SJSA1 (cell line): Measurements from ENCODE around the gene REX1BD. TPM values are rescaled to one million over a fixed set of nuclear protein-coding genes. Genes with fewer than 3 reads are reported as not detected.

Source experiments
- DNase-seq, 2 experiments: peaks; one replicate each; pipeline ENCODE4 v3.0.0-alpha.2; 2015 to 2020; ENCODE audit warnings: low spot score in 2 of 2, low read depth in 1 of 2
- H3K27ac ChIP-seq: fragments of 250-450 bp; sonication (Bioruptor Pico); 2 replicates; pipeline ENCODE4 v1.5.1; 2020; ENCODE audit warnings: mild to moderate bottlenecking, moderate library complexity
- H3K27me3 ChIP-seq: fragments of 250-450 bp; sonication (Bioruptor Pico); replicated peaks from 2 replicates; pipeline ENCODE4 v1.5.1; 2020; ENCODE audit warnings: mild to moderate bottlenecking, moderate library complexity
- H3K36me3 ChIP-seq: fragments of 250-450 bp; sonication (Bioruptor Pico); 2 replicates; pipeline ENCODE4 v1.5.1; 2020; ENCODE audit warnings: mild to moderate bottlenecking
- H3K4me1 ChIP-seq: fragments of 250-450 bp; sonication (Bioruptor Pico); replicated peaks from 2 replicates; pipeline ENCODE4 v1.6.1; 2021; ENCODE audit warnings: mild to moderate bottlenecking
- H3K4me3 ChIP-seq: fragments of 250-450 bp; sonication (Bioruptor Pico); 2 replicates; pipeline ENCODE4 v1.5.1; 2020; ENCODE audit warnings: mild to moderate bottlenecking
- H3K9me3 ChIP-seq: fragments of 250-450 bp; sonication (Bioruptor Pico); replicated peaks from 2 replicates; pipeline ENCODE4 v1.5.1; 2020; ENCODE audit warnings: mild to moderate bottlenecking
- total RNA-seq: library from RNA; depleted of rRNA; stranded (reverse); fragments of >200 nt; shearing (Covaris generic); gene quantifications from 2 replicates; pipeline ENCODE4 v1.2.3, GENCODE V29; 2014; rRNA removed

Gene REX1BD
- total RNA-seq, 1 experiment from 2014 or later, result 84.0 TPM

GRCh38 chr19:18629166-18630088 is 40.8 kb downstream of the REX1BD start:
- no peak for DNase-seq
- no peak overlapping the region for H3K27ac ChIP-seq
- H3K27me3 ChIP-seq, result no peaks in the 10 kb centered on the region
- no peaks in the 10 kb centered on the region; the same call in 1 of the 2 replicates for H3K9me3 ChIP-seq
- H3K4me3 ChIP-seq, result no peak overlapping the region
- no peaks in the 10 kb centered on the region for H3K4me1 ChIP-seq
- no peaks in the 10 kb centered on the region for H3K36me3 ChIP-seq

- Histone ChIP-seq H3K27ac (no peak overlapping the region), H3K9me3 (no peaks in the 10 kb centered on the region), H3K36me3 (no peaks in the 10 kb centered on the region), H3K27me3 (0 out of 2 replicates have a peak, but pooled peaks cover 8% of the 10 kb centered on the region), H3K4me1 (peaks cover 3% of the 10 kb centered on the region; the same call in 1 of the 2 replicates), H3K4me3 (no peak overlapping the region)
- no peak for DNase-seq
Observed at GRCh38 chr19:18633321-18633720, 44.7 kb downstream of the REX1BD start.

- Histone ChIP-seq H3K27ac (no peak overlapping the region), H3K27me3 (0 out of 2 replicates have a peak, but pooled peaks cover 8% of the 10 kb centered on the region), H3K36me3 (no peaks in the 10 kb centered on the region), H3K9me3 (no peaks in the 10 kb centered on the region), H3K4me3 (no peak overlapping the region), H3K4me1 (peaks cover 3% of the 10 kb centered on the region; the same call in 1 of the 2 replicates)
- no peak for DNase-seq
Observed at GRCh38 chr19:18634612-18635297, 46.2 kb downstream of the REX1BD start.

DNA sequence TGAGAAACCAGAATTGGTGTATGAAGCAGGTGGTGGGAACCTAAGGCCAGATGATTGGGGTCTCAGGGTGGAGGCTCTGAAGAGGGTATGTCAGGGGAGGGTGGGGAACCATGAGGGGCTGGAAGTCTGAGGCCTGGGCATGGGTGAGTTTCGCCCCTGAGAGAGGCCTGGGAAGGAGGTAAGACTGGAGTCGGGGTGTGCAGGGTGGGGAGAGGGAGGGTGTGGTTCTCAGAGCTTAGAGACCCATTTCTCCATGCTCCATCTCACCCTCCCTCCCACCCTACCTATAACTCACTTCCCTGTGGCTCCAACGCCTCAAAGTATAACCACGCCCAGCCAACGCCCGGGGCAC is 47.2 kb downstream of the REX1BD start:
- Histone ChIP-seq H3K4me3 (no peak overlapping the region), H3K27ac (no peak overlapping the region), H3K9me3 (no peaks in the 10 kb centered on the region), H3K36me3 (no peaks in the 10 kb centered on the region), H3K4me1 (peaks cover 3% of the 10 kb centered on the region; the same call in 1 of the 2 replicates), H3K27me3 (0 out of 2 replicates have a peak, but pooled peaks cover 8% of the 10 kb centered on the region)
- DNase-seq, result no peak

DNA sequence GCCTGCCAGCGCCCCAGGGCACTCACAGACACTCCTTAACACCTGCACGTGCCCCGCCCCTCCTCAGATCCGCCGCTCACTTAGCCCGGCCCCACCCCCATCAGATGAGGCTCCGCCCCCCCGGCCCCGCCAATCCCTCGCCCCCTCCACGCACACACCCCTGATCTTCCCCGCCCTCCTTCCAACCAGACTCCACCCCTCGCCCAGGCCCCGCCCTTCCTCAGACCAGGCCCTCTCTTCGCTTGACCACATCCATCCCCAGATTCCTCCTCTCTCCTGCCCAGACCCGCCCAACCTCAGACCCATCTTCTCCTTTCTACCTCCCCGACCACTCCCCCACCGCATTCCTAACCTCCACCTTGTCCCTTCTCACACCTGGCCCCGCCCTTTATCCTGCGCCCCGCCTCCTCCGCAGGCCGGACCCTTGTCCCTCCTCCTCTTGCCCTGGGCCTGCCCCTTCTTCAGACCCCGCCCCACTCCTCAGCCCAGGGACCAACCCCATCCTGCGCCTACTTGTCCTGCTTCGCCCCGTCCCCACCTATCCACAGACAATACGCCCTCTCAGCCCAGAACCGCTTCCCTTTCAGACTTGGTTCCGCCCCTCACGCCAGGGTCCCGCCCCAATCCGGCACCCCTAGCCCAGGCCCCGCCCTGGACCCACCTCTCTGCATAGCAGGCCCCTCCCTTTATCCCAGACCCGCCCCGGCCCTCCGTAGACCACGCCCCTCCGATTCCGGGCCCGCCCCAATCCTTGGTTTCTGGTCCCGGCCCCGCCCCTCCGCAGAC is 47.8 kb downstream of the REX1BD start:
- H3K27ac ChIP-seq, result no peak overlapping the region
- peak overlapping the region; percentile 66 for H3K4me3 ChIP-seq
- peak; percentile 76 to 95 for DNase-seq
- peaks cover 3% of the 10 kb centered on the region; the same call in 1 of the 2 replicates for H3K4me1 ChIP-seq
- H3K9me3 ChIP-seq, result no peaks in the 10 kb centered on the region
- 0 out of 2 replicates have a peak, but pooled peaks cover 8% of the 10 kb centered on the region for H3K27me3 ChIP-seq
- no peaks in the 10 kb centered on the region for H3K36me3 ChIP-seq

- Histone ChIP-seq H3K9me3 (no peaks in the 10 kb centered on the region), H3K27me3 (0 out of 2 replicates have a peak, but pooled peaks cover 8% of the 10 kb centered on the region), H3K4me1 (peaks cover 3% of the 10 kb centered on the region; the same call in 1 of the 2 replicates), H3K36me3 (no peaks in the 10 kb centered on the region), H3K4me3 (peak within 1 kb of the TSS; percentile 66), H3K27ac (no peak within 1 kb of the TSS)
- no peak for DNase-seq
Observed at GRCh38 chr19:18636969-18637629, 48.5 kb downstream of the REX1BD start, which contains the start of gene KLHL26. Gene KLHL26, plus strand, starts transcription at chr19:18637028. Its CDS starts 27 bp downstream, at chr19:18637055.

DNA sequence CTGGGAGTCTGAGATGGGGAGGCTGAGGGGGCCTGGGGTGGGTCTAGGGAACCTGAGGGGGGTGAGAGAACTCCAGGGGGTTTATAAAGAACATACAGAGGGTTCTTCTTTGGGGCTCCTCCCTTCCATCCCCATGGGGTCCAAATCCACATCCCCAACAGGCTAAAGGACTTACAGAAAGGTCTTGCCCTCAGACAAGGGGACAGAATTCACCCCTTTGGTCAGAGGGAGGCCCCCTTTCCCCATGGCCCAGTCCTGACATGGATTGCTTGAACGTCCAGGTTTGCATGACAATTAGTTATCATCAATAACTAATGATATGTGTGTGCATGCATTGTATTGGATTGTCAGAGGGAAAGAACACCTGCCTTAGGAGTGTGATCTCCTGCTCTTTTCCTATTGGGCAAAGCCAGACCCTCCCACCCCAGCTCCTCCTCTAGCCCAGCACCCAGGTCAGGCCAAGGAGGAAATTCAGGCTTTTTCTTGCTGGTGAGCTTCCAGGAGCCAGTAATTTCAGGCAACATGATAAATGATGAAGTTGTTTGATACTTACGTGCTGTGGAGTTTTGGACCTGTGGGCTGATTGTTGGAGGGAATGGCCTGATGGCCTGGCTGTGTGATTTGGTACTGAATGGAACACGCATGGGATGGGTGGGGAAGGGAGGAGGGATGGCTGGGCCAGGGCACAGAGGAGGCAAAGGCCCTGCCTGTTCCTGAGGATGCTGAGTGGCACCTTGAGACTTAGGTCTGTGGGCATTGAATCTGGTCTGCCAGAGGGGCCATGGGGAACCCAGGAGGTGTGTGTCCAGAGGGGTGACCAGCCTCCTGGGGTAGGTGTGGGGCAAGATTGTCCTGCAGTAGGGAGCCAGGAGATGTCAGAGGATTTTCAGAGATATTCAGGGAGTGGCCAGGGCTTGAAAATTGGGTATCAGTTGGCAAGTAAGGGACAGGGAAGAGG is 49.4 kb downstream of the REX1BD start:
- Histone ChIP-seq H3K9me3 (no peaks in the 10 kb centered on the region), H3K4me3 (peak overlapping the region; percentile 66; the same call in 1 of the 2 replicates), H3K27ac (no peak overlapping the region), H3K36me3 (no peaks in the 10 kb centered on the region), H3K4me1 (peaks cover 3% of the 10 kb centered on the region; the same call in 1 of the 2 replicates), H3K27me3 (0 out of 2 replicates have a peak, but pooled peaks cover 8% of the 10 kb centered on the region)
- DNase-seq, result no peak

DNA sequence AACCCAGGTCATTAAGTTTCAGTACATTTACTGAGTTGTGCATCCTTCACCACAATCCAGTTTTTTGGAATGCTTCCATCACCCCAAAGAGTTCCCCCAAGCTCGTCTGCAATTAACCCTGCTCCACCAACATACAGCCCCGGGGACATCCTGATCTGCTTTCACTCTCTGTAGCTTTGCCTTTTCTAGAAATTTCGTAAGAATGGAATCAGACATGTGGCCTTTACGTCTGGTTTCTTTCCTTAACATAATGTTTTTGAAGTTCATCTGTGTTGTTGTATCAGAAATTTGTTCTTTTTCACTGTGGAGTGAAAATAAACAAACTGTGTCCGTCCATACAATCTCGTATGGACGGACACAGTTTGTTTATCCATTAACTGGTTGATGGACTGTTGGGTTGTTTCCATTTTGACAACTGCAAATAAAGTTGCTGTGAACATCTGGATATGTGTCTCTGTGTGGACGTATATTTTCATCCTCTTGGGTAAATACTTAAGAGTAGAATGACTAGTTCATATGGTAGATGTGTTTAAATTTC is 51.2 kb downstream of the REX1BD start:
- H3K4me3 ChIP-seq, result no peak overlapping the region
- no peaks in the 10 kb centered on the region for H3K9me3 ChIP-seq
- 0 out of 2 replicates have a peak, but pooled peaks cover 6% of the 10 kb centered on the region for H3K27me3 ChIP-seq
- no peak for DNase-seq
- no peaks in the 10 kb centered on the region for H3K36me3 ChIP-seq
- peaks cover 3% of the 10 kb centered on the region; the same call in 1 of the 2 replicates for H3K4me1 ChIP-seq
- no peak overlapping the region for H3K27ac ChIP-seq

Other genes starting within 250 kb of the REX1BD start
- 5.7 and 9.0 TPM in 2 replicates for gene PGPEP1, start 248.2 kb upstream of the REX1BD start, total RNA-seq
- gene GDF15, start 202.6 kb upstream of the REX1BD start, total RNA-seq, result 12.4 and 21.9 TPM in 2 replicates
- gene LRRC25, start 191.2 kb upstream of the REX1BD start, total RNA-seq, result not detected in 2 replicates
- gene SSBP4, start 169.4 kb upstream of the REX1BD start, total RNA-seq, result 18.9 and 43.4 TPM in 2 replicates
- 2.0 and 5.4 TPM in 2 replicates for gene ISYNA1, start 150.7 kb upstream of the REX1BD start, total RNA-seq
- gene ELL, start 66.7 kb upstream of the REX1BD start, total RNA-seq, result 14.3 and 14.8 TPM in 2 replicates
- gene FKBP8, start 45.2 kb upstream of the REX1BD start, total RNA-seq, result 212 and 288 TPM in 2 replicates
- gene KXD1, start 30.9 kb upstream of the REX1BD start, total RNA-seq, result 88.0 and 89.8 TPM in 2 replicates
- gene UBA52, start 16.9 kb upstream of the REX1BD start, total RNA-seq, result 745 and 1,061 TPM in 2 replicates
- gene CRLF1, start 18.0 kb downstream of the REX1BD start, total RNA-seq, result 21.3 and 26.7 TPM in 2 replicates
- not detected in 2 replicates for gene TMEM59L, start 24.1 kb downstream of the REX1BD start, total RNA-seq
- gene KLHL26, start 48.2 kb downstream of the REX1BD start, total RNA-seq, result 3.3 and 5.8 TPM in 2 replicates
- 1.3 and 2.5 TPM in 2 replicates for gene CRTC1, start 94.9 kb downstream of the REX1BD start, total RNA-seq
- gene COMP, start 202.5 kb downstream of the REX1BD start, total RNA-seq, result not detected in 2 replicates
- 47.6 and 68.1 TPM in 2 replicates for gene UPF1, start 243.2 kb downstream of the REX1BD start, total RNA-seq